ENCODE data around the gene CCNH. TPM values are rescaled to one million over a fixed set of nuclear protein-coding genes. Genes with fewer than 3 reads are reported as not detected.

The CCNH gene
- total RNA-seq, 1 experiment from 2014 or later: 63.2 TPM

GRCh38 chr5:87430863-87431457, 18.2 kb upstream of the CCNH start:
- Histone ChIP-seq H3K9me2 (ENCODE audit: insufficient read depth) (no peaks in the 10 kb centered on the region), H3K4me1 (ENCODE audit: control insufficient read depth in 1 of 2, insufficient read depth in 2 of 2, low read length in 2 of 2) (no peaks in the 10 kb centered on the region), H3K79me2 (ENCODE audit: insufficient read depth, low read length) (no peaks in the 10 kb centered on the region), H3K9ac (ENCODE audit: low read length) (no peak overlapping the region), H3K27me3 (ENCODE audit: insufficient read depth, low read length) (no peaks in the 10 kb centered on the region), H2AFZ (ENCODE audit: low read depth, low read length, poor library complexity, severe bottlenecking) (no peak overlapping the region), H3K27ac (ENCODE audit: low read depth, low read length) (no peak overlapping the region), H3K4me3 (replicated peaks in 1 of 2; ENCODE audit: low read depth in 1 of 2, low read length in 2 of 2) (no peak overlapping the region), H3K36me3 (ENCODE audit: control insufficient read depth in 1 of 2, insufficient read depth in 2 of 2, low read length in 2 of 2) (no peaks in the 10 kb centered on the region), H3K9me3 (ENCODE audit: control insufficient read depth in 1 of 2, insufficient read depth in 1 of 2, low read depth in 1 of 2, low read length in 2 of 2) (no peaks in the 10 kb centered on the region), H4K20me1 (ENCODE audit: insufficient read depth) (no peaks in the 10 kb centered on the region), H3K4me2 (ENCODE audit: low read length) (no peak overlapping the region)
- ATAC-seq (no peak), DNase-seq (ENCODE audit: low read depth, low spot score) (no peak)
- intact Hi-C loops (cut with micrococcal nuclease): no loop called here
- ChIA-PET POLR2A (no interaction called here), CTCF (no interaction called here), RAD21 (ENCODE audit: low non-redundant PET in 1 of 2, low total read pairs in 2 of 2, uncharacterized antibody in 2 of 2, unreplicated experiment in 2 of 2) (no interaction called here)
- no peak for TF ChIP-seq SIN3A (IDR thresholded peaks at IDR 0.05; ENCODE audit: low read depth)
- TF ChIP-seq MAX (IDR thresholded peaks at IDR 0.05): no peak
- TF ChIP-seq TCF7L2 (IDR thresholded peaks at IDR 0.05; ENCODE audit: borderline replicate concordance, extremely low read depth, insufficient read depth, insufficient read length): no peak
- no peak for TF ChIP-seq EZH2 (IDR thresholded peaks at IDR 0.05)
- no peak for TF ChIP-seq CBX3 (IDR thresholded peaks at IDR 0.05; ENCODE audit: low read depth)
- no peak for TF ChIP-seq REST (IDR thresholded peaks at IDR 0.05; ENCODE audit: low read depth)
- TF ChIP-seq ELF1 (IDR thresholded peaks at IDR 0.05; ENCODE audit: borderline replicate concordance, low read depth): no peak
- no peak for TF ChIP-seq SRF (IDR thresholded peaks at IDR 0.05; ENCODE audit: low read depth)
- no peak for TF ChIP-seq ATF3 (IDR thresholded peaks at IDR 0.05)
- TF ChIP-seq EGR1 (IDR thresholded peaks at IDR 0.05; ENCODE audit: low read depth): no peak
- no peak for TF ChIP-seq EZH2phosphoT487 (IDR thresholded peaks at IDR 0.05; ENCODE audit: borderline replicate concordance)
- no peak for TF ChIP-seq SP1 (IDR thresholded peaks at IDR 0.05; ENCODE audit: low read depth)
- TF ChIP-seq YY1 (IDR thresholded peaks at IDR 0.05; ENCODE audit: extremely low read depth, insufficient replicate concordance, low read depth, low read length): no peak
- TF ChIP-seq POLR2AphosphoS5 (IDR thresholded peaks at IDR 0.05; ENCODE audit: low read depth, low read length): no peak
- no peak for TF ChIP-seq ZBTB33 (IDR thresholded peaks at IDR 0.05; ENCODE audit: extremely low read depth, insufficient replicate concordance, low read length)
- no peak for TF ChIP-seq ZFX (IDR thresholded peaks at IDR 0.05)
- TF ChIP-seq ZNF274 (IDR thresholded peaks at IDR 0.05; ENCODE audit: low read depth, low read length): no peak
- BruUV-seq (replicated peaks): no TSS peak

Data from HCT116 (cell line).